Activated CD4-positive, alpha-beta T cell treated with anti-CD3 and anti-CD28 coated beads, Interleukin-2, amount 10 ng/mL, durations not matched to agents 24 days and 14 days (primary cell): ENCODE results near the gene XKRX. TPM values are rescaled to one million over a fixed set of nuclear protein-coding genes. Genes with fewer than 3 reads are reported as not detected.

Experiments used
- DNase-seq: peaks from one replicate; pipeline ENCODE4 v3.0.0; 2022
- H3K27ac Mint-ChIP-seq: one replicate; pipeline ENCODE4 v1.8.0; 2022; ENCODE audit warnings: mild to moderate bottlenecking, mixed read lengths
- H3K27me3 Mint-ChIP-seq: one replicate; pipeline ENCODE4 v1.8.0; 2022; ENCODE audit warnings: mixed read lengths
- H3K36me3 Mint-ChIP-seq: one replicate; pipeline ENCODE4 v1.8.0; 2022; ENCODE audit warnings: low read depth, mild to moderate bottlenecking, mixed read lengths
- H3K4me1 Mint-ChIP-seq: one replicate; pipeline ENCODE4 v1.8.0; 2021; ENCODE audit warnings: mixed read lengths
- H3K4me3 Mint-ChIP-seq: one replicate; pipeline ENCODE4 v1.8.0; 2022; ENCODE audit warnings: mild to moderate bottlenecking, moderate library complexity, mixed read lengths
- H3K9me3 Mint-ChIP-seq: one replicate; pipeline ENCODE4 v1.8.0; 2021; ENCODE audit warnings: mixed read lengths
- intact Hi-C: fragments of 100-400 bp; cut with micrococcal nuclease; formaldehyde crosslinking; loops from one replicate; pipeline ENCODE4 v1.15.1; 2023
- total RNA-seq: library from RNA; stranded (reverse); gene quantifications from 2 replicates; pipeline ENCODE4 v1.2.3, GENCODE V29; 2022

The XKRX gene
- total RNA-seq, 1 donor from 2014 or later = 0.23 TPM

DNA sequence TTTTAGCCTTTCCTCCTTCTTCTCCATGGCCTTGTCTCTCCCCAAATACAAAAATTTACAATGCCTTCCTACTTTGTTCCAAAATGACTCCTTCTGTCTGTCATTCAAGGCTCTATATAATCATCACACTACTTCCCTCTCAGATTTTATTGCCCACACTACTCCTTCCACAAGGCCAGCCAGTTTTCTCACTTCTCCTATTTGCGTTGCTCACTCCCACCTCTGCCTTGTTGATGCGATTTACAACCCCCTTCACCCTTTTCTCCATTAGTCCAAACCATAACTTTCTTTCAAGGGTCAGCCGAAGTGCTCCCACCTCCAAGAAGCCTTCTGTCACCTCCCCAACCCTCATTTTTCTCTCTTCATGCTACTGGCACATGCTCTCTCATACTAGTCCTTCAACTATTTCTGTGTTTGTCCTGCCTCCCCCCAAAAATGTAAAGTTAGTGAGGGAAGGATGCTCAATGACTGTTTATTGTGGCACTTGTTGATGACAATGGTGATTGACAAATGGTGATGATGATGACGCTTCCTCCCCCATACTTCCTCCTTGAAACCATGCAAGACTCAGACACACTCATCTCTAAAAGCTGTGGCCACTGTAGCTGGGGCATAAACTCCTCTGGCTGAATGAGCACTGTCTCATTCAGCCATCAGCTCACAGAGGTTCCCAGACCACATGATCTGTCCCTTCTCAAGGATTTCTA is 2.7 kb upstream of the XKRX start:
- Mint-ChIP-seq H3K4me3 (peak overlapping the region; percentile 40), H3K27ac (peak overlapping the region; percentile 87), H3K27me3 (peaks cover 3% of the 10 kb centered on the region), H3K4me1 (peaks cover 16% of the 10 kb centered on the region), H3K9me3 (peaks cover 5% of the 10 kb centered on the region), H3K36me3 (no peaks in the 10 kb centered on the region)
- peak; percentile 53 for DNase-seq
- intact Hi-C loops = loop anchor here (2.0 to 5.0 kb wide), 2 partner anchors 63 to 99 kb away; no protein-coding TSS in a partner anchor

DNA sequence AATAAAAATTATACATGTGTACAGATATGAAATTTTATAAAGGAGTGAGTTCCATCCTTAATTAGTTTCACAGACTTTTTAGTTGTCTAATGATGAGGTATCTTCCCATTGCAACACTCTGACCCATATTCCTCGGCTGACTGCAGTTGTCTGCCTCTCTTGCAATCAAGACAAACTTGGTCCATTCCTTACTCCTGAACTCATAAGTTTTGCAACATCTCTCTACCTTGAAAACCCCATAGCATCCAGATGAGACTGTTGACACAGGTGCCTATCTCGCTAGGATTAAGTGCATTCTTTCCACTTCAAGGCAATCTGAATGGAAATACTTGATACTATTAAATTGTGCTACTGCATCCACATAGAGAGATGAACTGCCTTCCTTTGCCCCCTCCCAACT is 2.3 kb downstream of the XKRX start:
- Mint-ChIP-seq H3K36me3 (no peaks in the 10 kb centered on the region), H3K27ac (no peak overlapping the region), H3K27me3 (peaks cover 3% of the 10 kb centered on the region), H3K4me1 (peaks cover 7% of the 10 kb centered on the region), H3K9me3 (peaks cover 3% of the 10 kb centered on the region), H3K4me3 (no peak overlapping the region)
- DNase-seq = no peak
- intact Hi-C loops = no loop called here

DNA sequence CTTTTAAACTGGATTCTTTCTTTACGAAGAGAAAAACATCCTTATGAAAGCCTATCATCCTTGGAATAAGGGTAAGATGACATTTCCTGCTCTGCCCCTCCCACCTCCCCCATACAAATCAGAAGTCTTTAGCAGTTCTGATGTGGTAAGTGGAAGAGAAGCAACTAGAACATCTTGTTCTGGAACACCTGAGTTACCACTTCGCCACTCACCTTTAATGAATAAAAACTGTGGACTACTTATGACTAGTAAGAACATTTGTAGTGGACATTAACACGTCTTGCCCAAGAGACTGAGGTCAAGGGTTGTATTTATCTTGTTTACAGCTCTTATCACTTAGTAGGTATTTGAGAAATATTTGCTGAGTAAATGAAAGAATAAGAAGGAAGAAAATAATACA is 4.3 kb downstream of the XKRX start:
- intact Hi-C loops = no loop called here
- peaks cover 3% of the 10 kb centered on the region for H3K27me3 Mint-ChIP-seq
- no peaks in the 10 kb centered on the region for H3K9me3 Mint-ChIP-seq
- H3K27ac Mint-ChIP-seq = no peak overlapping the region
- no peak overlapping the region for H3K4me3 Mint-ChIP-seq
- no peaks in the 10 kb centered on the region for H3K4me1 Mint-ChIP-seq
- no peaks in the 10 kb centered on the region for H3K36me3 Mint-ChIP-seq
- no peak for DNase-seq

DNA sequence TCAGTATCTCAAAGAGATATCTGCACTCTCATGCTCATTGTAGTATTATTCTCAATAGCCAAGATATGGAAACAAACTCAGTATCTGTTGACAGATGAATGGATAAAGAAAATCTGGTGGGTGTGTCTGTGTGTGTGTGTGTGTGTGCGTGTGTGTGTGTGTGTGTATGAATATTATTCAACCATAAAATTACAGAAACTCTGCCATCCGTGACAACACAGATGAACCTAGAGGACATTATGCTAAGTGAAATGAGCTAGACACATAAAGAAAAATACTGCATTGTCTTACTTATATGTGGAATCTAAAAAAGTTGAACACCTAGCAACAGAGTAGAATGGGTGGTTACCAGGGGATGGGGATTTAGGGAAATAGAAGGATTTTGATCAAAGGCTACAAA is 13.2 kb downstream of the XKRX start:
- Mint-ChIP-seq H3K9me3 (no peaks in the 10 kb centered on the region), H3K4me1 (no peaks in the 10 kb centered on the region), H3K27ac (no peak overlapping the region), H3K36me3 (no peaks in the 10 kb centered on the region), H3K27me3 (peaks cover 1% of the 10 kb centered on the region), H3K4me3 (no peak overlapping the region)
- no peak for DNase-seq
- intact Hi-C loops = no loop called here

DNA sequence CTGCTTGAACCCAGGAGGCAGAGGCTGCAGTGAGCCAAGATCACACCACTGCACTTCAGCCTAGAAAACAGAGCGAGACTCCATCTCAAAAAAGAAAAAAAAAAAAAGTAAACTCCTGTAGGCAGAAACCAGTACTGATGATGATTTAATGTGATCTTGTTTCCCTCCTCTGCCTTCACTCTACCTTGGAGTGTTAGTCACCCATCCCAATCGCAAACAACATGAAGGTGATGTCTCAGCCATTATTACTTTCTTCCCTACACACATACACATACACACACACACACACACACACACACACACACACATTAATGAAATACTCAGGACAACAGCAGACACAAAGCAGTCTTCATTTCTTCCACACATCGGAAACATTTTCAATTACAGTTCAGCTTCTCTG is 15.6 kb downstream of the XKRX start:
- Mint-ChIP-seq H3K27me3 (peaks cover 1% of the 10 kb centered on the region), H3K36me3 (no peaks in the 10 kb centered on the region), H3K4me3 (no peak overlapping the region), H3K4me1 (no peaks in the 10 kb centered on the region), H3K27ac (no peak overlapping the region), H3K9me3 (no peaks in the 10 kb centered on the region)
- no peak for DNase-seq
- intact Hi-C loops = no loop called here

DNA sequence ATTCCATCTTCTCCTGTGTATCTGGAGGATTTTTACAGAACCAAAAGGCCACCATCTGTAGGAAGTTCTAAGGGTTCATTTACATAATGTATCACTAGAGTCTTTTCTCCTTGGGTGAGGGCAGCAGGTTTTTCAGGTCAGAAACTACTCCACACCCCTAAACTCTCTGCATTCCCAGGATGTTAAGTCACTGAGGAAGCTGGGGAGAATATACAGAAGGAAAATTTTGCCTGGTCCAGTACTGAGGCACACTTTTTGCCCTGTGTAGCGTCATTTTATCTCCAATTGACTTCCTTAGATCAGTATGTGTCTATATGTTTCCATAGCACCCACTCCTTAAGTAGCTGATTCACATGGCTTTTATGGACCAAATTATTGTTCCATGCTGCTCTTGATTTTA is 17.0 kb downstream of the XKRX start:
- Mint-ChIP-seq H3K4me3 (no peak overlapping the region), H3K36me3 (no peaks in the 10 kb centered on the region)

DNA sequence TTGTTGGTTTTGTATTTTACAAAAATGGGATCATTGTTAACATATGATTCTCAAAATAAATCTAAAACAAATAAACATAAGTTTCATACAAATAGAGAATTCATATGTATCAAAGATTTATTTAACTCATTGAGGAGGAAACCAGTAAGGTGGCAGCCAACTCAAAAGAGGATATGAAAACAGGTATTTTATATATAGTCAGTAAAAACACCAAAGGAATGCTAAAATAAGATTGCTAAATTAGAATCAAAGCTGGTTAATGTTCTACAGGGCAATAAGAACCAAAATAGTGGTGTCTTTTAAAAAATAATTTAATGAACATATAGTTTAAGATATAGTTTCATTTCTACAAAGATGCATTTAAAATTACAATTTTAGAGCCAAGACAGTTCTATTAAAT is 23.1 kb downstream of the XKRX start:
- Mint-ChIP-seq H3K9me3 (no peaks in the 10 kb centered on the region), H3K36me3 (no peaks in the 10 kb centered on the region), H3K27ac (no peak overlapping the region), H3K4me1 (no peaks in the 10 kb centered on the region), H3K4me3 (no peak overlapping the region), H3K27me3 (no peaks in the 10 kb centered on the region)
- intact Hi-C loops = no loop called here
- no peak for DNase-seq

More for the DNA sequence above, 17.0 kb downstream of the XKRX start:
- no peak for DNase-seq
- no peaks in the 10 kb centered on the region for H3K9me3 Mint-ChIP-seq
- no peak overlapping the region for H3K27ac Mint-ChIP-seq
- no peaks in the 10 kb centered on the region for H3K4me1 Mint-ChIP-seq
- H3K27me3 Mint-ChIP-seq = peaks cover 1% of the 10 kb centered on the region
- intact Hi-C loops = no loop called here

DNA sequence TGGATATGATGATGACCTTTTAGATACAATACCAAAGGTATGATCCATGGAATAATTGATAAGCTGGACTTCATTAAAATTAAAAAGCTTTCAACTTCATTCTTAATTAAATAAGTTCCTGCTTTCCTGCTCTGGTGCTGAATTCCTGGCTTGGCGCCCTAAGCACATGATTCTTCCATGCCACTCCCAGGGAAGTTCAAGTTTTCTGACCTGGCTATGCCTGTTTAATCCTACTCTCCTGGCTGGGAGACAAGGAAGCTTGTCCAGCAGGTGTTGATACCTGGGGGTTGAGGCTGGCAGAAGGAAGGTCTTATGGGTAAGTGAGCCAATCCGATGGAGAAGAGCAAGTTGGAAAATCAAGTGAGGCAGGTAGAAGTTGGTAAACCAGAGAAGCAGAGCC is 24.3 kb downstream of the XKRX start:
- DNase-seq = no peak
- no peaks in the 10 kb centered on the region for H3K9me3 Mint-ChIP-seq
- H3K4me1 Mint-ChIP-seq = no peaks in the 10 kb centered on the region

DNA sequence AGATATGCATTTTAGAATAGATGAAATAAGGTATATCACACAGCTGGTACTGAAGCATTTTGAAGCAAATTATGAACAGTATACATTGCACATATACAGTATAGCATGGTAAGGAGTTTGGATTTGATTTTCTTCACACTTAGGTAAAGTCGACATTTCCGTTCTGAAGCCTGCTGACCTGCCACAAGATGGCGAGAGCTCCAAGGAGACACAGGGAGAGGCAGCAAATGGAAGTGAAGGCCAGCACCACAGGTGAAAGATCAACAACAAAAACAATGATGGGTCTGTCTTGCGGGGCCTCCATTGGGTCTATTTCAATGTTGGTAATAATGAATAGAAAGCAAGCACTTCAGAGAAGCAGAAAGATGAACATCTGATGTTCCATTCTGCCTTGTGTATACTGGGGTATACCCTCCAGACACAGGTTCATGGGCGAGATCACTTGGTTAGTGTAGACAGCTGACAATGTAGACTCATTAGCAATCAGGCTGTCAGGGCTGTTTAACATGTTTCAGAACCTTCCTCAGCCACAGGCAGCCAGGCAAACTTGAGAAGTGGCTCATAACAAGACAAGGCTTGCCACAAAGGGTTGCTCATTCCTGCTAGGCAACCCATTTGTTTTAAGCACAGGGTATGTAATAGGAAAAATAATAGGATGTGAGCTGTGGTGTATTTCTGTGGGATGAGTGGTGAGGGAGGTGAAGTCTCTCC is 33.2 kb downstream of the XKRX start:
- DNase-seq = peak; percentile 66
- H3K27ac Mint-ChIP-seq = no peak overlapping the region
- no peaks in the 10 kb centered on the region for H3K4me1 Mint-ChIP-seq
- intact Hi-C loops = loop anchor here (1.0 to 2.0 kb wide), 2 partner anchors 311 to 391 kb away; no protein-coding TSS in a partner anchor
- H3K9me3 Mint-ChIP-seq = no peaks in the 10 kb centered on the region
- H3K4me3 Mint-ChIP-seq = no peak overlapping the region
- H3K27me3 Mint-ChIP-seq = no peaks in the 10 kb centered on the region
- H3K36me3 Mint-ChIP-seq = no peaks in the 10 kb centered on the region

More for the DNA sequence above, 24.3 kb downstream of the XKRX start:
- intact Hi-C loops = no loop called here
- H3K27ac Mint-ChIP-seq = no peak overlapping the region
- no peaks in the 10 kb centered on the region for H3K36me3 Mint-ChIP-seq
- H3K4me3 Mint-ChIP-seq = no peak overlapping the region
- no peaks in the 10 kb centered on the region for H3K27me3 Mint-ChIP-seq

DNA sequence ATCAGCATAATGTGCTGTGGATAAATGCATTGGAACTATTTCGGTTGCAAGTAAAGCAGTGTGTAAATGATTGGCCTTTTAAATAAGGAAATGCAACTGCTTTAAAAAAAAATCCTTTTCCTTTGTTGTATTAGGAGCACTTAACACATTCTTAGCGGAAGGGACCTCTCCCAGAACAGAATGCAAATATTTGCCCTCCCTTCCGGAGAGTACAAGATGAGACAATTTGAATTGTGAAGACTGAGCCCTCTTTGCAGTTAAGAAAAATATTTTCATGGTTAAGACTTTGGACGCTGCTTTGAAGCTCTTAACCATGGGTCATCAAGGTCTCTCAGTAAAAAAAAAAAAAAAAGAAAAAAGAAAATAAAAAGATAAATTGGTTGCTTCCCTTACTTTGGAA is 45.1 kb downstream of the XKRX start:
- no peak overlapping the region for H3K27ac Mint-ChIP-seq
- H3K4me1 Mint-ChIP-seq = peaks cover 6% of the 10 kb centered on the region
- no peaks in the 10 kb centered on the region for H3K9me3 Mint-ChIP-seq
- H3K4me3 Mint-ChIP-seq = no peak overlapping the region
- DNase-seq = no peak
- no peaks in the 10 kb centered on the region for H3K36me3 Mint-ChIP-seq
- no peaks in the 10 kb centered on the region for H3K27me3 Mint-ChIP-seq
- intact Hi-C loops = no loop called here

DNA sequence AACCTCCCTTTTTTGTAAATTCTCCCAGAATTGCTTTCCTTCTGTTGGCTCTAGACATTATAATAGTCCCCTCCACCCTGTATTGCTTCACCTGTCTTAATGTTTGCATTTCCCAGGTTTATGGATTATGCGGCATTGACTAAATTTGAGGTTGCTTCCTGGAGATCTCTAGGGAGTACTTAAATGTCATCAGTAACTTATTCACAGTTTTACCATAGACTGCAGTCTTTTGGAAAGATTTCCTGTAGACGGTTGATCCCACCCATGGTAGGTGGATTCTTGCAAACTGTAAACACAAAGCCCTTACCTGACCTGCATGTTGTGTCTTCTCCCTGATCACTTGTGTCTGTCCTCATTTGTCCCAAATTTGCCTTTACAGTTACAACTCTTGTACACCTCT is 48.3 kb downstream of the XKRX start:
- intact Hi-C loops = no loop called here
- no peak for DNase-seq
- H3K27me3 Mint-ChIP-seq = no peaks in the 10 kb centered on the region
- H3K36me3 Mint-ChIP-seq = no peaks in the 10 kb centered on the region
- no peaks in the 10 kb centered on the region for H3K9me3 Mint-ChIP-seq
- H3K4me3 Mint-ChIP-seq = no peak overlapping the region
- peaks cover 3% of the 10 kb centered on the region for H3K4me1 Mint-ChIP-seq
- H3K27ac Mint-ChIP-seq = no peak overlapping the region

DNA sequence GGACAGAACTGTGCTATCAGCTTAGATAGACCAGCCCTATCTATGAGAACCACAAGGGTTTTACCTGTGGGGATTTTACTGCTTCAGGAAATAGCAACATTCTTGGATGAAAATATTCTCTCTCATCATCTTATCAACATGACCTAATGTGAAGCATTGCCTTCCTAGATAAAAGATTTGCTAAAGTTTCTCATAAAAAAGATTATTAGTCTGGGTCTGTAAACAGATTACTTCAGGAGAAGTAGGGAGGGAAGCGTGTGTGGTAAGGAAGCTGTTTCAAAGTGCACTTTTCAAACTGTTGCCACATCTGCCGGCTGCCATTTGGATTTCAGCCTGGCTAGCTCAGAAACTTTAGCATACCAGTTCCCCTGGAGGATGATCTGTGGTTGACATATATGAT is 54.4 kb downstream of the XKRX start, which contains the start of gene NOX1:
Gene NOX1, minus strand, starts transcription at position 35 of the 400 bp plus-strand sequence. CDS start 220 bp downstream, outside the sequence.
- Mint-ChIP-seq H3K4me3 (no peak within 1 kb of the TSS), H3K36me3 (no peaks in the 10 kb centered on the region), H3K27ac (no peak within 1 kb of the TSS), H3K27me3 (peaks cover 9% of the 10 kb centered on the region), H3K4me1 (no peaks in the 10 kb centered on the region), H3K9me3 (no peaks in the 10 kb centered on the region)
- DNase-seq = no peak
- intact Hi-C loops = no loop called here

DNA sequence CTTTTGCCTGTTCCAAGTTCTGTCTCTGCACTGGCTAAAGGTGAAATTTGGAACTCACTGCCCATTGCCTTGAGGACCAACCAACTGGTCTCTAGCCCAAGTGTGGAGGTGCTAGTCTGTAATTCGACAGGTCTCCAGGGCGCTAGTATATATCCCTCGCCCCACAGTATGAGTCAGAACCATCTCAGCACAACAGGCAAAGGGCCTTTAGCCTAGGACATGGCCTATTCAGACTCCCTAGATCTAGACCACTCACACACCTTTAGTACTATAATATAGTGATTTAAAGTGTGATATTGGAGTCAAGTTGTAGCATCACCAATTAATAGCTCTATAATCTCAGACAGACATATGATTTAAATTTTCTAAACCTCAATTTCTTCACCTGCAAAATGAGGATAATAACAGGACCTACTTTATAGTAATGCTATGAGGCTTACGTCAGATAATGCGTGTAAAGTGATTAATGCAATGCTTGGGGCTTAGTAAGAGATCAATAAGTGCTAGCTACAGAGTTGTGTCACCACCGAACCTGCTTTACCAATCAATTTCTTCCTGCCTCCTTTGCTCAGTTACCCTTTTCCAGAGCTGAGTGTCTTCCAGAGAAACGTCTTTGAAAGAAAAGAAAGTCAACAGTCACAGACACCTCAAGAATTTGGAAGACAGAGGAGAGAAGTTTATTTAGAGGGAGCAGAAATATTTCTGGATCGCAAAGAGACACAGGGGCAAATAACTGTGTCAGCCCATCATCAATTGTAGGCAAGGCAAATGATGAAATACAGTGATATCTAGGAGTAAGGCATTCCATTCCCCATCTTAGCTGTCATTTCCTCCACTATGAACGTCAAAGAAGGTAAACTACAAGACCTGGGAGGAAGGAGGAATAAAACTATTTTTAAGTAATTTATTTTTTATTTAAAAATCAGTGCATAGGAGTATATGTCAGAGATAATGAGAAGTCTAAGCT is 56.8 kb downstream of the XKRX start:
- DNase-seq = no peak
- H3K27me3 Mint-ChIP-seq = peaks cover 11% of the 10 kb centered on the region
- no peaks in the 10 kb centered on the region for H3K9me3 Mint-ChIP-seq

More for the DNA sequence above, 56.8 kb downstream of the XKRX start:
- Mint-ChIP-seq H3K4me1 (no peaks in the 10 kb centered on the region), H3K4me3 (no peak overlapping the region), H3K27ac (no peak overlapping the region), H3K36me3 (no peaks in the 10 kb centered on the region)
- intact Hi-C loops = no loop called here
